Limb (tissue), 2 donors: ENCODE results near the gene ZNF48.
A peak's percentile ranks its signal among the peaks of the same experiment; 100 is the strongest.

Source experiments
- DNase-seq, 2 donors: peaks; one replicate each; pipeline ENCODE4 v3.0.0-alpha.2; 2016; ENCODE audit errors: extremely low spot score in 2 of 2

Gene ZNF48

DNA sequence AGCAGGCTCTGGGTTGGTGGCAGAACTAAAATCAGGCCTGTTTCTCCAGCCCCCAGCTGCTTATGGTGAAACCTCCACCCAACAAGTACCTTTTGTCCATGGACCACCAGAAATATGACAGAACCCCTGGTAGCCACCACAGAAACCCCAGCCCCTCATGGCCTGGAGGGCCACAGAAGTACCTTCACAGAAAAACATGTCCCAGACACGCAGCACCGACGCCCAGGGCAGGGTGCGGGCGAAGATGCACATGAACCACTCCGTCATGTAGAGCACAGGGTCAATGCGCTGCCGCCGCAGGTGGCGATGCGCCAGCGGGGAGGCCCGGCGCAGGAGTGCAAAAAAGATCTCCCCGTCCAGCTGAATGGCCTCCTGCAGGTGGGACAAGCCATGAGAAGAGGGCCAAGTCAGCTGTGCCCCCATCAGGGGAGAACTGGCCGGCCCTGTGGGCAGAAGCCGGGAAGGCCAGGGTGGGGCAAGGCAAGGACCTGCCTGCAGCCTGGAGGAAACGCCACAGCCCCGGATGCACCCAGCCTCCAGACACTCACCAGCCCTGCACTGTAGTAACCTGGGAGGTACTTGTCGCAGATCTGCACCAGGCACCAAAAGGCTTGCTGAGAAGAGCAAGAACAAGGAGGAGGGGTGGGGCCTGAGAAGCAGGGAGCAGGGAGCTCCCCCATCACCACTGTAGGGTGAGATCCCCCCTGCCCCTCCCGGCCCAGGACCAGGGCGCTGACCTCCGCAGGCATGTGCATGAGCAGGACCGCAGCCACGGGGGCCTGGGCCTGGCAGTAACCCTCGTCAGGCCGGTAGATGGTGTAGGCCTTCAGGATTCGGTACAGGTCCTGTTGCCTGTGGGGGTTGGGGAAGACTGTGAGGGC lies 36.0 kb upstream of the ZNF48 start:
- DNase-seq: no peak

DNA sequence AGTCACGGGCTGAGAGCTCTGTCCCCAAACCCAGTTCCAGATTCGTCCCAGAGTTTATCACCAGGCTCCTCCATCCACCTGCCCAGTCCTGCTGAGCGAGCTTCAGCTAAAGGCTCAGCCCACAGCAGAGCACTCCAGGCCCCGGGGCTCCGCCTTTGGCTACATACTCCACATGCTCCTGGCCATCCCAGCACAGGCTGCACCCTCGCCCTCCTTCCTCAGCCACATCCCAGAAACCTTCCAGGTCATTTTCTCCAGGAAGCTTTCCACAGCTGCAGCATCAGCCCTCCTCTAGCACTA lies 35.4 kb upstream of the ZNF48 start:
- DNase-seq: no peak

DNA sequence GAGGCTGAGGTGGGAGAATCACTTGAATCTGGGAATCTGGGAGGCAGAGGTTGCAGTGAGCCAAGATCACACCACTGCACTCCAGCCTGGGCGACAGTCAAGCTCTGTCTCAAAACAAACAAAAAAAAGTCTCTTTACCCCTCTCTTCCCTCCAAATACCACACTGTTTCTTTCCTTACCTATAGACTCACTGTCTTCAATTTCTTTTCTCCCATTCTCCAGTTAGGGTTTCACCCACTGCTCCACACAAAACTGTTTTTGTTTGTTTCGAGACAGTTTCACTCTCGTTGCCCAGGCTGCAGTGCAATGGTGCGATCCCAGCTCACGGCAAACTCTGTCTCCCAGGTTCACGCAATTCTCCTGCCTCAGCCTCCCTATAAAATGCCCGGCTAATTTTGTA lies 34.0 kb upstream of the ZNF48 start:
- DNase-seq: no peak

DNA sequence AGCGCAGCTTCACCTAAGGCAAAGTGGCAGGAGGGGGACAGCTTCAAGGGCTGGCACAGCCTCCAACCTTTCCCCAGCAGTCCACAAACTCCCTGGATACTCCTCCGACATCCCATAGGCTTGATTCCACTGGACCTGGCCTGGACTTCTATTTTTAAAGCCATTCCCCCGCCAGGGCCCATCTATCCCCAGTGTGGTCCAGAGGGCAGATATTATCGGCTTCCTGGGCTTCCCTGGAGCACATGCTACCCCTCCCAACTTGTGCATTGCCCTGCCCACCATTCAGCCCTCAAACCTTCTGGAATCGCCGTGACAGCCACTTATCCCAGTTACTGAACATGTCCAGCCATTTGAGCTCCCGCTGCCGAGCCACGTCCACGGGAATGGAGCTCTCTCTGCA lies 30.0 kb upstream of the ZNF48 start:
- DNase-seq: no peak

DNA sequence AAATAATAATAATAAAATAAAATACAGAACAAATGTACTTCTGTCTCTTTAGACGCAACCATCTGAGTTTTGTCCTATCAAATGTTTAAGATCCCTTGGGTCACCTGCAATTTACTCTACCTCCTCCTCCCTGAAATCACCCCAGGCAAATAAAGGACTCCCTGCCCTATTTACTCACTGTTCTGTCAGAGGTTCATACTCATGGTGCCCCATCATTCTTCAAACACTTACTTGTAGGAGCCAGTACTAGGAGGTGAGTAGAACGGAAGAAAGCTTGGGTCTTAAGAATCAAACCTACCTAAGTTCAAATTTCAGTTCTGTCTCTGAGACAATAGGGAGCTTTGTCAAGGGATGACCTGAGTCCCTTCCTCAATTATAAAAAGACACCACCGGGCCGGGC lies 28.7 kb upstream of the ZNF48 start:
- DNase-seq: no peak

DNA sequence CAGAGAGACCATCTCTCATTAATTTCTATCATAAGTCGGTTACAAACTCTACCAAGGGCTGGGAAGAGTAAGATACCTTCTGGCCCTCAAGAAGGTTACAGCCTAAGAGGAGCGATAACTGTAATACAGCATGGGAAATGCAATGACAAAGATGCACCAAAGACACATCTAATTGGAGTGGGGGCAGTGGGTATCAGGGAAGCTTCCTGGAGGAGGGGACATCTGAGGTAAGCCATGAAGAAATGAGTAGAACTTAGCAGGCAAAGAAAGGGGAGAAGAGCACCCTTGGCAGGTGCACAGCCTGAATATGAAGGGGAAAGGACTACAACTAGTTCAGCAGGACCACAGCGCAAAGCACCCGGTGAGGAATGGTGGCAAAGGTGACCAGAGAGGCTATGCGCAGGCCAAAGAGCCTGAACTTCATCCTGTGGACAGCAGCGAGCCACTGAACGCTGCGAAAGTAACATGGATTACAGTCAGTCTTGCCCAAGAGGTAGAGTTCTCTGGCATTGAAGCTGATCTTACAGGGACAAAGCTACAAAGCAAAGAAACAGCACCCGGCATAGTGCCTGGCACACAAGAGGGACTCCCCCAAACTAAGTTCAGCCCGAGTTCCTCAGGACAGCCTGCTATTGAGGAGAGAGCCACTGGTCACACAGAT lies 27.7 kb upstream of the ZNF48 start:
- DNase-seq: no peak

DNA sequence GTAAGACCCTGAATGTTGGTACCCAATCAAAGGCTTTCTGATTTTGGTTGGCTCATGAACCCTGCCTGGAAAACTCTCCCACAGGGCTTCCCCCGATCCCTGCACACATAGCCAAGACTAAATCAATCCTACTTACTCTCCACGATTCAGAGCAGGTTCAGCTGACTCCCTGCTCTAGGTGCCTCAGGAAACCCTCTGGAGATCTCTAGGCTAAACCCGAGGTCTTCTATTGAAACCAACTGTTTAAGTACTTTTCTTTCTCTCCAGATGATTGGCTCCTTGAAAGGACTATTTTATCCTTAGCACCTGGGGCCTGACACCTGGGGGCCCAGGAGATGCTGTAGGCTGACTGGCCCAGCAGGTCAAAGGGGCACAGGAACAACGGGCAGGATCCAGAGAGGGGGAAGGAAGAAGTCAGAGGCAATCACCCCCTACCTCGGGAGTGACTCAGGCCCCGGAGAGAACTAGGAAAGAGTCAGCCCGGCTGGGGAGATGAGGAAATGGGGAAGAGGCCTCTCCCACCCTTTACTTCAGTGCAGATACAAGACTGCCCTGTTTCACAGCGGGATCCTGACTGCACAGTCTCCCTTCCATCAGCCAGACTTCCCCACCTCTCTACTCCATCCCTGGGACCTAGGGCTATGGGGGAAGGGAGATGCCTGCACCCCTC lies 27.0 kb upstream of the ZNF48 start:
- no peak for DNase-seq

DNA sequence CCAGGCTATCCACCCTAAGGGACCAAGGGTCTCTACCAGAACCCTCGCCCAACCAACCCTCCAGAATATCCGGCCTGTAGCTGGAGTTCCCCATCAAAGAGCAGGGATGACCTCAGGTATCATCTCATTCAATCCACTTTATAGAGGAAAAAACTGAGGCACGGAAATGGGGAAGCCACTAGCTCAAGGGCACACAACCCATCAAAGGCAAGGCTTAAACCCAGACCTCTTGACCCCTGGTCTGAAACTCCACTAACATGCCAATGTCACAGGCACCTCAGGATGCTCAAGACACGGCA lies 26.5 kb upstream of the ZNF48 start:
- DNase-seq: no peak

DNA sequence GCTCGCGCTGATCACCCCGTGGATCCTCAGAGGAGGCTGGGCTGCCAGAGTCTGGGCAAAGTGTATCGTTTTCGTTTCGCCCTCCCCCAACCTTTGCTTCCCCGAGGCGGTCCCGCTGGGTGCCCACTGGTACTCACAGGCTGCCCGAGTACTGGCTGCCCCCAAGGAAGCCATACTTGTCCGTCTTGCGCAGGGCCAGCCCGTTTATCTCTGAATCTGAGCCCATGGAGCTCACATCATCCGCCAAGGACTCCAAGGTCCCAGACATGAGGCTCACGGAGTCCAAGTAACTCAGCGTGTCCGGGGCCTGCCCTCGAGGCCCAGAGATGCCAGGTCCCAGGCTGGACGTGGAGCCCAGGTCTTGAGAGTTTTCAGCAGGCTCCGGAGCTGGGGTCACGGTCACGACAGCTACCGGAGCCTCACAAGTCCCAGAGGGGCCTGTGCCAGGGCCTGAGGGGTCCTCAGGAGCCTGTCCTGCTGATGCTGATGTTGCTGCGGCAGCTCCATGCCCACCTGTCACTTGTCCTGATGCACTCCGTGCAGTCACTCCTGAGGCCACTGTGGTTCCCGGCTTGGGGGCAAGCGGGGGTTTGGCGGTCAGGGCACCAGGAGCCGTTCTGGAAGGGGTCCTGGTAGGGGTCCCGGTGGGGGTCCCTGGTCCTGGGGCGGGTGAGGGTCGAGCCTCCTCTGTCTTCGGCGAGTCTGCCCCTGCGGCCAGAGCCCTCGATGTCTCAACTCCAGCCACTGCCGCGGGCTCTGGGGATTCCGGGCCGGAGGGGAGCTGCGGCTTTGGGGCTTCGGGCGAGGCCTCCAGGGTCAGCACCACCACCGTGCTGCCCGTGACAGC lies 25.9 kb upstream of the ZNF48 start:
- DNase-seq: no peak

DNA sequence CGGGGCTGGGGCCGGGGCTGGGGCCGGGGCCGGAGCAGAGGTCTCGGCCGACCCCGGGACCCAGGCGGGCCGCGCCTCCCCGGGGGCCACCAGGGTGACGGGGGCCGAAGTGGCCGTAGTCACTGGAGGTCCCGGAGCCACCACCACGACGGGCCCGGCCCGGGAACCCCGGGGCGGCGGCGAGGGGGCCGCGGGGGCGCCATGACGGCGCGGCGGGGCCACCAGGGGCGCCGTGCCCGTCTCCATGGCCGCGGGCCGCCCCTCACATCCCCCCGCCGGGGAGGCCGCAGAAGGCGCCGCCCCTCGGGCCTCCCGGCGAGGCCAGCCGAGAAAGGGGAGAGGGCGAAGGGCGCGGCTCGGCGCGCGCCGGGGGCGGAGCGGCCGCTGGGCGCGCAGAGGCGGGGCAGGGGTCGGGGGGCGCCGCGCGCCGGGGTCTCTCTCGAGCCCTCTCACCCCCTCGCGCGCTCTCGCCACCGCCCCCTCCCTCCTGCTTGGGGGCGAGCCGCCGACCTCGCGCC lies 25.2 kb upstream of the ZNF48 start:
- no peak for DNase-seq

DNA sequence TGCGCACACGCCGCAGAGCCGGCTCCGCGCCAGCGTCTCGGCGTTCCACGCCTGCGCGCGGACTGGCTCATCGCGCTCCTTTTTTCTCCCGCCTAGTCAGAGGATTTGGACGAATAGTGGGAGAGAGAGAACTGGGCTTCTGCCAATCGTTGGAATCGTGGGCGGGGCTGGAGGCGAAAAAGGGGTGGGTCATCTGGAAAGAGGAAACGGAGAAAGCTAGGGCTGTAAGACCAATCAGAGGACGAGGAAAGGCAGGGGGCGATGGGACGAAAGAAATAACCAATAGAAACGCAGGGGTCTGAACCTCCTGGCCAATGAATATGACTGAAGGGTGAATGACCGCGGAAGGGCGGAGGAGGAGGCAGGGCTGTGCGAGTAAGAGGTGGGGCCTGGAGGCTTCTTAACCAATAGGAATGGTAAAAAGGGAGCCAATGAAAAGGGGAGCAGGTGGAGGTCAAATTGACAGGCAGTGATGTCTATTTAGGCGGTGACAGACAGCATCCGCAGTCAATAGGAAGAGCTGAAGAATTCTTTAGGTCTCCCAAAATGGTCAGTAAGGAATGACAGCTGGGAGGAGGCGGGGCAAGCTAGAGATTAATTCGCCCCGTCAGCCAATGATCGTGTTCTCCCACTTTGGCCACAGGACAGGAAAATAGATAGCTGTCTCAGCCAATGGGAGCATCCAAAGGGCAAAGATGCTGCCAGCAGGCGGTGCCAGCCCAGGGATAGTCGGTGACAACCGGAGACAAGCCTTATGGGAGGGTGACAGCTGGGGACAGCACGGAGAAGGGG lies 24.6 kb upstream of the ZNF48 start, which contains the start of gene TBC1D10B:
TSS of gene TBC1D10B (minus strand) at position 39 of the 792 bp plus-strand sequence. CDS start 311 bp downstream, outside the sequence.
- peak; percentile 100 for DNase-seq

DNA sequence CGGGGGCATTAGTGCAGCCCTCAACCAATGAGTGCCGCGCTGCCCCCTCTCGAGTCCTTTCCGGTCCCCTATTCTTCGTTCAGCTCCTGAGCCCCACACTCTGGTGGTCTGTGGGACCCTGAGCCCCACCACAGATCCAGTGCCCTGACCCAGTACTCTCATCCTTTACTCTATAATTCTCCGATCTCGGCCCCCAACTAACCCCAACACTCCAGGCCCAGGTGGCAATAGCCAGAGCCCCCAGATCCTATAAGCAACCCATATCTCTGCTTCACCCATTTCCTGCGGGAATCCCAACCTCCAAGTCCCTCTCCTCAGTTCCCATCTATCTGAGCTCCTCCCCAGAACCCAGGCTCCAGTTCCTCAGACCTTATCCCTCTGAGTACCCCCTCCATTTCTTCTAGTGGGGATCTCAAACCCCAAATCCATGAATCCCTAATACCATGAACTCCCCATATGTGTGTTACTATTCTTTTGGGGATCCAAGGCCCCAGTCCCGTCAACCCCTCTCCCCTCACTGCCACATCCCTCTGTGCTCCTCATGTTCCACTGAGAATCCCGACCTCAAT lies 23.9 kb upstream of the ZNF48 start:
- DNase-seq: no peak

DNA sequence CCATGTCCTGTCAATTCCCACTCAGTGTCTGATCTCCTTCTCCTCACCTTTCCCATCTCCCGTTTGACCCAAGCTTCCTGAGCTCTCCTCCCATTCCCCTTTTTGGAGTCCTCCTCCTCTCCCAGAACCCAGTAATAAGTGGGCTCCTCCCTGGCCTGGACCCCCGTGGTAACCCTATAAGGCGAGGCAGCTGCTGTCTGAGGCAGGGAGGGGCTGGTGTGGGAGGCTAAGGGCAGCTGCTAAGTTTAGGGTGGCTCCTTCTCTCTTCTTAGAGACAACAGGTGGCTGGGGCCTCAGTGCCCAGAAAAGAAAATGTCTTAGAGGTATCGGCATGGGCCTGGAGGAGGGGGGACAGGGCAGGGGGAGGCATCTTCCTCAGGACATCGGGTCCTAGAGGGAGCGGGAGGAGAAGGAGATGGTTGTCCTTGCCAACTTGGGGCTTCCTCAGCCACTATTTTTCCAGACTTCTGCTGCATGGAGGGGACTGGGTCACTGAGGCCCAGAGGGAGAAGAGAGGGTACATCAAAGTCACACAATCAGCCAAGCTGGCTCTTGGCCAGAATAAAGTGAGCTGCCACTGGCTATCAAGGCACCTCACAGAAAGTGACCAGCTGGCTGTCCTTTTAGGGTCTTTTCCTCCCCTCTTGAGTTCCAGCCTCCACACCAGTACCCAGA lies 23.0 kb upstream of the ZNF48 start:
- peak; percentile 56 to 68 for DNase-seq

DNA sequence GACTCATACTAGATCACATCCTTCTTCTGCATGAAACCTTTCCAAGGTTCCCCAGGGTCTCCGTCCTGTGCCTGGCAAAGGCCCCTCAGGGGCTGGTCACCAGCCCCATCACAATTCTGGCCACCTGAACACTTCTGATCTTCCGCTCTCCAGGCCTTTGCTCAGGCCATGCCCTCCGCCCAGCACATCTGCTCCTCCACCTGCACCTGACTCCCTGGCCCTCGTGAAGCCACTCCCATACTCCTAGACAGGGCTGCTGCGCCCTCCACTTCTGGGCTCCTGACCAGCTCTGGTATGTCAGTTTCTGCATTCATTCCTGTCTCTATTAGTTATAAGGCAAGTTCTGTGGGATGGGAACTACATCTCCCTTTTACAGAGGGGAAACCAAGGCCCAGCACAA lies 22.5 kb upstream of the ZNF48 start:
- no peak for DNase-seq

DNA sequence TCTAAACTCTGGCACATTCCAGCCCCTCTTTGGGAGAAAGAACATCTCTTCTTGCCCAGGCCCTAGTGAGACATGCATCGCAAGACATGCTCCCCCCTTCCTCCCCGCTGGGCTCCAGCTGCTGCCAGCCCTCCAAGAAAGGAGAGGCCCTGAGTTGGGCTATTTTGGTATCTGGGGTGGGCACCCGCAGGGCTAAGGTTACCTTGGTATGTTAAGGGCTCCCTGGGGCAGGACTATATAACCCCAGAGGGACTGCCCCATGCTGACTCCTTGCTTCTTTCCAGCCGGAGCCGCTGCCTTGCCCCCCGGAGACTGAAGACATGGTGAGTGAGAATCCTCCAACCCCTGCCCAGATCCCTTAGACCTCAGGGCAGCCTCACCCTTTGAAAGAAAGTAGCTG lies 20.7 kb upstream of the ZNF48 start, which contains the start of gene MYL11:
TSS of gene MYL11 (plus strand) at position 265 of the 400 bp plus-strand sequence. CDS start at position 321, 56 bp downstream.
- no peak for DNase-seq

DNA sequence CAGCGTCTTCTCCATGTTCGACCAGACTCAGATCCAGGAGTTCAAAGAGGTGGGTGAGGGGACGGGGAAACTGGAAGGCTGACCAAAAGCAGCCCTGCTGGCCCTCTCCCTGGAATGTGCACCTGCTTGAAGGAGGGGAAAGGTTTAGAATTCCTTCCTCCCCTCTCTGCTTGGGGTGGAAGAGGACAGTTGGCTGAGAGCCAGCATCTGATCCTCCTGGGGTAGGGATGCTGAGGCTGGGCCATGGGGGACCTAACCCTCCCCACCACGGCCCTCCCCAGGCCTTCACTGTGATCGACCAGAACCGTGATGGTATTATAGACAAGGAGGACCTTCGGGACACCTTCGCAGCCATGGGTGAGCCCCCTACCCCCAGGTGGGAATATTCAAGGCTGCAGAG lies 19.4 kb upstream of the ZNF48 start:
- peak in 1 of 2 donors; percentile 42 for DNase-seq

DNA sequence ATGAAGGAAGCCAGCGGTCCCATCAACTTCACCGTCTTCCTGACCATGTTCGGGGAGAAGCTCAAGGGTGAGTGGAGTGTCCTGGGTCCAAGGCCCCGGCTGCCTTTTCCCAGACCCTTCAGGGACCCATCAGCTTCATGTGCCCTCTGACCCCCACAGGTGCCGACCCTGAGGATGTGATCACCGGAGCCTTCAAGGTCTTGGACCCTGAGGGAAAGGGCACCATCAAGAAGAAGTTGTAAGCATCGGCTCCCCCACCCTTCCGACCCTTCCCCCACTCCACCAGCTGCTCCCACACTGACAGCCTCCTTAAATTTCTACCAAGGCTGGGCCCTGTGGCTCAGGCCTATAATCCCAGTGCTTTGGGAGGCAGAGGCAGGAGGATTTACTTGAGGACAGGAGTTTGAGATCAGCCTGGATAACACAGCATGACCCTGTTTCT lies 18.7 kb upstream of the ZNF48 start:
- DNase-seq: no peak

DNA sequence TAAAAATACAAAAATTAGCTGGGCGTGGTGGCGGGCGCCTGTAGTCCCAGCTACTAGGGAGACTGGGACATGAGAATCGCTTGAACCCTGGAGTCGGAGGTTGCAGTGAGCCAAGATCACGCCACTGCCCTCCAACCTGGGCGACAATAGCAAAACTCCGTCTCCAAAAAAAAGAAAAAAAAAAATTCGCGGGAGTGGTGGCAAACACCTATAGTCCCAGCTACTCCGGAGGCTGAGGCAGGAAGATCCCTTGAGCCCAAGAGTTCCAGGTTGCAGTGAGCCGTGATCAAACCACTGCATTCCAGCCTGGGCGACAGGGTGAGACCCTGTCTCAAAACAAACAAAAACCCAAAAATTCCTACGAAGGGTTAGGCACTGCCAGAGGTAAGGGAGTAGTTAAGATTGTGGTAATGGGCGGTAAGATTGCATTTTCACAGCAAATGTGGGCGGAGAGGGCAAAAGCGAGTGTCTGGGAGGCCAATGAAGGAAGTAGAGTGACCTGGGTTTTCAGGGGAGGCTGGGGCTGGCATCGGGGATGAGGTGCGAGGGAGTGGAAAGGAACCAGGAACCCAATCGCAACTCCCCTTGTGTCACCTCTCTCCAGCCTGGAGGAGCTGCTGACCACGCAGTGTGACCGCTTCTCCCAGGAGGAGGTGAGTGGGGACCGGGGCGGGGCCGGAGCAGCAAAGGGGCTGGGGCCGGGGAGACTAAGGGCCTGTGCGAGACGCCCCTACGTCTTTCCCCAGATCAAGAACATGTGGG lies 18.0 kb upstream of the ZNF48 start:
- DNase-seq: no peak

DNA sequence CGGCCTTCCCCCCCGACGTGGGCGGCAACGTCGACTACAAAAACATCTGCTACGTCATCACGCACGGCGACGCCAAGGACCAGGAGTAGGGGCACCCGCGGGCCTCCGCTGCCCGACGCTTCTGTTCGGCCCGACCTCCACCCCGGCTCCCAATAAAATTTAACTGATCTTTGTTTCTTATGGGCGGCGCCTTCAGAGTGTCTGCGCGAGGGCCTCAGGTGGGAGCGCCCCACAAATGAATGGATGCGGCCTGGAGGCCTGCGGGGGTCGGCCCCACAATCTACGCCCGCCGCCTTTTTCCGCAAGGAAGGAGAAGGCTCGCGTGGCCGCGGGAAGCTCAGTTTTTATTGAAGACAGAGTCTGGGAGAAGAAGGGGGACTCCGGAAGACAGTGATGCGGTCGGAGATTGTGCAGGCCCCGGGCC lies 17.4 kb upstream of the ZNF48 start:
- peak; percentile 93 to 96 for DNase-seq
